ENCODE data around the gene GAB1. TPM values are rescaled to one million over a fixed set of nuclear protein-coding genes. Genes with fewer than 3 reads are reported as not detected.

The GAB1 gene
- total and polyA plus RNA-seq, 2 of the 8 experiments (the other 6 are each of a cell fraction or from before 2014, with no cell fraction given) = 6.8 to 21.3 TPM

DNA sequence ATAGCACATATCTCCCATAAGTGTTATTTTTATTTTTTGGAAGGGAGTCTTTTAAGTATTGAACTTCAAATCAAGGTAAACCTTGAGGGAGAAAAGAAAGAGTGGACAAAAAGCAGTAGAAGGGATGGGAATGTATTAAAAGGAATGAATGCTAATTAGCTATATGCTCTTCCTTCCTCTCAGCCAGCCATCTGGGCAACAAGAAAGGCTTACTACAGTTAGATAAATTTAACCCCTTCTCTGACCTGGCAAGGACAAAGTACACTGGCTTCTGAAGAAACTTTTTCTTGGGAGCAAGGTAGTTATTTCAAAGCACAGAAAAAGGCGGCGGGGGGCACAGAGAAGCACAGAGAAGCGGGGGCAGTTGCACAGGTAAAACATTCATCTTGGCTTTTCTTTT lies 54.6 kb downstream of the GAB1 start:
- CTCF ChIA-PET (ENCODE audit: partially characterized antibody) = interaction anchor here (0.6 to 1.5 kb wide), 3 partner anchors 11 to 1671 kb away, joined by 3 to 5 read pairs (median 4); no protein-coding TSS in a partner anchor
- Histone ChIP-seq H4K5ac (ENCODE audit: insufficient read length, low read depth, low read length) (no peak overlapping the region), H3K9me3 (ENCODE audit: insufficient read depth in 2 of 2, low read depth in 1 of 2, low read length in 1 of 2) (no peaks in the 10 kb centered on the region), H2BK5ac (ENCODE audit: low read depth, low read length) (no peak overlapping the region), H3K4ac (replicated peaks; ENCODE audit: insufficient read length, low read depth, low read length) (no peak overlapping the region), H3K79me1 (ENCODE audit: low read depth, low read length) (peaks cover 5% of the 10 kb centered on the region; the same call in 1 of the 2 replicates), H3K18ac (ENCODE audit: extremely low read depth, low read length) (no peak overlapping the region), H3K27me3 (replicated peaks in 1 of 4; ENCODE audit: control insufficient read depth in 3 of 4, extremely low read depth in 1 of 4, insufficient read depth in 3 of 4, low read length in 3 of 4) (no peaks in the 10 kb centered on the region), H2AFZ (ENCODE audit: low read length) (no peak overlapping the region), H3K9ac (replicated peaks in 1 of 4; ENCODE audit: extremely low read depth in 1 of 4, low read depth in 3 of 4, low read length in 3 of 4) (no peak overlapping the region), H4K91ac (replicated peaks; ENCODE audit: insufficient read length, low read length) (no peak overlapping the region), H3K23me2 (ENCODE audit: low read depth, low read length) (no peaks in the 10 kb centered on the region), H4K20me1 (replicated peaks in 1 of 2; ENCODE audit: control insufficient read depth in 1 of 2, insufficient read depth in 2 of 2, low read length in 2 of 2) (no peaks in the 10 kb centered on the region), H2BK12ac (ENCODE audit: low read depth, low read length) (no peak overlapping the region), H2BK120ac (replicated peaks; ENCODE audit: low read depth, low read length) (no peak overlapping the region), H2BK20ac (ENCODE audit: low read length) (no peak overlapping the region), H3K36me3 (ENCODE audit: control insufficient read depth in 2 of 4, insufficient read depth in 4 of 4, low read length in 3 of 4) (no peaks in the 10 kb centered on the region), H3K4me2 (ENCODE audit: insufficient read depth in 1 of 2, low read depth in 2 of 2, low read length in 2 of 2) (peak overlapping the region in 1 of 2 experiments; percentile 7; a peak in 1 of 4 replicates), H3K4me1 (replicated peaks in 1 of 4; ENCODE audit: control insufficient read depth in 3 of 4, insufficient read depth in 4 of 4, low read length in 3 of 4) (peaks cover 1 to 5% (median 4%) of the 10 kb centered on the region in 4 experiments; a peak in 4 of 7 replicates), H2BK15ac (ENCODE audit: low read length) (no peak overlapping the region), H3K4me3 (ENCODE audit: extremely low read depth in 1 of 4, insufficient read depth in 2 of 4, low read depth in 3 of 4, low read length in 4 of 4) (no peak overlapping the region), H3K23ac (ENCODE audit: insufficient read length) (no peak overlapping the region), H3K14ac (ENCODE audit: insufficient read length) (no peak overlapping the region), H2AK5ac (ENCODE audit: low read depth, low read length) (no peak overlapping the region), H3K79me2 (ENCODE audit: control insufficient read depth in 1 of 2, insufficient read depth in 2 of 2, low read length in 2 of 2) (0 out of 4 replicates have a peak, but pooled peaks cover 0 to 10% of the 10 kb centered on the region in 2 experiments), H3K27ac (ENCODE audit: low read depth, low read length) (no peak overlapping the region), H3K56ac (replicated peaks; ENCODE audit: insufficient read length, low read depth, low read length) (no peak overlapping the region), H4K8ac (ENCODE audit: extremely low read depth, insufficient read depth, low read length) (no peak overlapping the region)
- 65% methylated on average over 3 of the region's 3 CpGs; no CpG with 5 or more reads in 1 of the 2 experiments for WGBS, 2 experiments (ENCODE audit: extremely low coverage in 1 of 2, insufficient coverage in 1 of 2, insufficient read length in 1 of 2, insufficient replicate concordance in 2 of 2, low coverage in 1 of 2, low lambda C conversion rate in 2 of 2, missing lambda C conversion rate in 1 of 2)
- TF ChIP-seq MAFK (IDR thresholded peaks at IDR 0.05; ENCODE audit: low read depth, low read length) = no peak
- no peak for TF ChIP-seq CREB1 (IDR thresholded peaks at IDR 0.05)
- TF ChIP-seq KDM4A (IDR thresholded peaks at IDR 0.05; ENCODE audit: low read depth, low read length, severe bottlenecking) = no peak
- TF ChIP-seq HDAC2 (IDR thresholded peaks at IDR 0.05; ENCODE audit: borderline replicate concordance in 1 of 2, low read depth in 2 of 2, low read length in 2 of 2) = no peak
- TF ChIP-seq SP4 (IDR thresholded peaks at IDR 0.05; ENCODE audit: low read length) = no peak
- TF ChIP-seq TEAD4 (IDR thresholded peaks at IDR 0.05; ENCODE audit: low read depth, low read length) = no peak
- no peak for TF ChIP-seq HDAC6 (IDR thresholded peaks at IDR 0.05; ENCODE audit: low read depth, low read length)
- no peak for TF ChIP-seq FOSL1 (IDR thresholded peaks at IDR 0.05; ENCODE audit: insufficient read depth, low read depth, low read length)
- no peak for TF ChIP-seq SRF (IDR thresholded peaks at IDR 0.05; ENCODE audit: low read depth, low read length)
- no peak for TF ChIP-seq ASH2L (IDR thresholded peaks at IDR 0.05; ENCODE audit: low read length)
- FAIRE-seq (no peak), DNase-seq (ENCODE audit: low read depth in 1 of 2, low spot score in 2 of 2) (no peak)
- POLR2A ChIA-PET (ENCODE audit: partially characterized antibody) = interaction anchor here (1.1 kb wide), 1 partner anchor 9 kb away, joined by 5 read pairs; no protein-coding TSS in a partner anchor
